Thyroid gland (tissue), 4 donors: ENCODE results near the gene E2F3. TPM values are rescaled to one million over a fixed set of nuclear protein-coding genes. Genes with fewer than 3 reads are reported as not detected.

Source experiments
- DNase-seq, 2 donors: peaks; one replicate each; pipeline ENCODE4 v3.0.0-alpha.2; 2019
- H3K27ac ChIP-seq, 3 donors: fragments of 200-600 bp; sonication (generic); 1 replicate in 2 of 3; 2 replicates in 1 of 3; pipeline ENCODE4 v1.5.1; 2016 to 2019; ENCODE audit warnings: mild to moderate bottlenecking in 1 of 3, moderate library complexity in 1 of 3
- H3K27me3 ChIP-seq: fragments of 200-600 bp; sonication (generic); one replicate; pipeline ENCODE4 v1.5.1; 2019
- H3K36me3 ChIP-seq, 2 donors: fragments of 200-600 bp; sonication (generic); one replicate each; pipeline ENCODE4 v1.5.1; 2016 to 2019
- H3K4me1 ChIP-seq, 2 donors: fragments of 200-600 bp; sonication (generic); one replicate each; pipeline ENCODE4 v1.5.1; 2017 to 2019
- H3K4me3 ChIP-seq, 3 donors: fragments of 200-600 bp; sonication (generic); replicated peaks in 1 of 3; 1 replicate in 2 of 3; 2 replicates in 1 of 3; pipeline ENCODE4 v1.5.1; 2016; ENCODE audit warnings: mild to moderate bottlenecking in 1 of 3
- H3K9me3 ChIP-seq: fragments of 200-600 bp; sonication (generic); one replicate; pipeline ENCODE4 v1.5.1; 2017
- CTCF ChIP-seq, 6 experiments: fragments of 200-600 bp in 3 of 6; fragments of 450-650 bp in 3 of 6; sonication (generic) in 3 of 6; IDR thresholded peaks; one replicate each; pipeline ENCODE4 v1.5.1; 2016 to 2019; ENCODE audit warnings: antibody characterized with exemption in 6 of 6, mild to moderate bottlenecking in 2 of 6, inconsistent platforms in 1 of 6, moderate library complexity in 1 of 6
- POLR2A ChIP-seq, 2 donors: fragments of 450-650 bp; IDR thresholded peaks; one replicate each; pipeline ENCODE4 v1.6.1; 2017; ENCODE audit warnings: antibody characterized with exemption in 2 of 2, mild to moderate bottlenecking in 2 of 2, moderate library complexity in 1 of 2
- WGBS, 2 donors: methylation state at CpG; one replicate each; pipeline ENCODE4 v1.1.5; 2017; 5-methylcytosine and 5-hydroxymethylcytosine counted together
- intact Hi-C: fragments of 100-400 bp; cut with DNase I; formaldehyde crosslinking; loops from one replicate; pipeline ENCODE4 v1.15.1; 2023
- total RNA-seq, 4 donors: library from RNA; depleted of rRNA; stranded (reverse); fragments of >200 nt; gene quantifications; one replicate each; pipeline ENCODE4 v1.2.3, GENCODE V29; 2016

E2F3 gene
- total RNA-seq, 4 donors from 2014 or later: 9.4 to 18.0 (median 12.4) TPM

- no peaks in the 10 kb centered on the region for H3K27me3 ChIP-seq
- intact Hi-C loops: no loop called here
- no peak overlapping the region for H3K4me3 ChIP-seq
- no peak for DNase-seq
- H3K27ac ChIP-seq: no peak overlapping the region
- H3K9me3 ChIP-seq: no peaks in the 10 kb centered on the region
- no peaks in the 10 kb centered on the region for H3K4me1 ChIP-seq
- no peak for TF ChIP-seq CTCF (IDR thresholded peaks at IDR 0.05)
- TF ChIP-seq POLR2A (IDR thresholded peaks at IDR 0.05): no peak
- WGBS, 2 donors: 92 to 95% methylated on average over 1 of the region's 1 CpG
- no peaks in the 10 kb centered on the region for H3K36me3 ChIP-seq
Observed at GRCh38 chr6:20386218-20386617, 15.5 kb upstream of the E2F3 start.

- no peak overlapping the region for H3K4me3 ChIP-seq
- WGBS, 2 donors: 86 to 89% methylated on average over 2 of the region's 2 CpGs
Observed at GRCh38 chr6:20389066-20389465, 12.6 kb upstream of the E2F3 start.

GRCh38 chr6:20393297-20393696, 8.4 kb upstream of the E2F3 start:
- DNase-seq: no peak
- WGBS, 2 donors: 86 to 90% methylated on average over 2 of the region's 2 CpGs
- H3K27me3 ChIP-seq: no peaks in the 10 kb centered on the region
- intact Hi-C loops: no loop called here
- H3K4me1 ChIP-seq: no peaks in the 10 kb centered on the region
- no peaks in the 10 kb centered on the region for H3K9me3 ChIP-seq
- no peak overlapping the region for H3K4me3 ChIP-seq
- H3K36me3 ChIP-seq: no peaks in the 10 kb centered on the region
- H3K27ac ChIP-seq: no peak overlapping the region
- no peak for TF ChIP-seq CTCF (IDR thresholded peaks at IDR 0.05)
- no peak for TF ChIP-seq POLR2A (IDR thresholded peaks at IDR 0.05)

More at GRCh38 chr6:20389066-20389465, 12.6 kb upstream of the E2F3 start:
- Histone ChIP-seq H3K4me1 (no peaks in the 10 kb centered on the region), H3K36me3 (no peaks in the 10 kb centered on the region), H3K27ac (no peak overlapping the region), H3K9me3 (no peaks in the 10 kb centered on the region), H3K27me3 (no peaks in the 10 kb centered on the region)
- TF ChIP-seq CTCF (IDR thresholded peaks at IDR 0.05) (no peak), POLR2A (IDR thresholded peaks at IDR 0.05) (no peak)
- no peak for DNase-seq
- intact Hi-C loops: no loop called here

- no peaks in the 10 kb centered on the region for H3K36me3 ChIP-seq
- H3K27me3 ChIP-seq: no peaks in the 10 kb centered on the region
- H3K27ac ChIP-seq: no peak overlapping the region
- H3K9me3 ChIP-seq: no peaks in the 10 kb centered on the region
- intact Hi-C loops: no loop called here
- H3K4me1 ChIP-seq: peaks cover 0 to 3% of the 10 kb centered on the region in 2 donors
- no peak for DNase-seq
- TF ChIP-seq POLR2A (IDR thresholded peaks at IDR 0.05) (no peak), CTCF (IDR thresholded peaks at IDR 0.05) (no peak)
- H3K4me3 ChIP-seq: no peak overlapping the region
- 84 to 97% methylated on average over 2 of the region's 2 CpGs for WGBS, 2 donors
Observed at GRCh38 chr6:20399518-20399917, 2.2 kb upstream of the E2F3 start.

- intact Hi-C loops: loop anchor here (5.0 kb wide), 2 partner anchors 108 to 132 kb away; partner anchors contain the start of gene CDKAL1
- H3K4me1 ChIP-seq: peaks cover 0 to 6% of the 10 kb centered on the region in 2 donors
- DNase-seq: peak; percentile 20 to 37
- WGBS, 2 donors: 2 to 3% methylated on average over 18 of the region's 18 CpGs
- no peaks in the 10 kb centered on the region for H3K9me3 ChIP-seq
- no peaks in the 10 kb centered on the region for H3K27me3 ChIP-seq
- TF ChIP-seq POLR2A (IDR thresholded peaks at IDR 0.05) (no peak), CTCF (IDR thresholded peaks at IDR 0.05) (peak in 4 of 6 experiments; percentile 22 to 58 (median 46))
- H3K36me3 ChIP-seq: no peaks in the 10 kb centered on the region
- H3K27ac ChIP-seq: peak overlapping the region; percentile 17 to 76 (median 69)
- H3K4me3 ChIP-seq: peak overlapping the region; percentile 15 to 54 (median 35)
Observed at GRCh38 chr6:20400456-20401204, 1.0 kb upstream of the E2F3 start.
